ENCODE results near the gene CBR1. TPM values are rescaled to one million over a fixed set of nuclear protein-coding genes. Genes with fewer than 3 reads are reported as not detected.
A peak's percentile ranks its signal among the peaks of the same experiment; 100 is the strongest.

Gene CBR1
- total RNA-seq (10 to 100 TPM in 5 of 6 donors, 1 to 10 TPM in 1; 9.0 to 21.2 (median 13.1) TPM), polyA plus RNA-seq (10 to 100 TPM; 20.6 to 30.7 TPM)

- FAIRE-seq (no peak), DNase-seq (peak; percentile 90 to 96 (median 94)), ATAC-seq (peak; percentile 95 to 99 (median 96))
- intact Hi-C loops (cut with DNase I), result no loop called here
- H3K27me3 ChIP-seq, result no peaks in the 10 kb centered on the region
- H3K36me3 ChIP-seq, result no peaks in the 10 kb centered on the region
- no peak for TF ChIP-seq CTCF (IDR thresholded peaks at IDR 0.05)
- peak within 1 kb of the TSS; percentile 51 to 94 (median 71) for H3K4me3 ChIP-seq
- WGBS, 2 donors, result 1% methylated on average over 67 to 71 of the region's 71 CpGs
- H3K4me1 ChIP-seq, result peaks cover 0 to 9% (median 0%) of the 10 kb centered on the region in 3 donors
- no peaks in the 10 kb centered on the region for H3K9me3 ChIP-seq
- H3K27ac ChIP-seq, result peak within 1 kb of the TSS; percentile 37 to 64 (median 54)
Measured at GRCh38 chr21:36069713-36070583, at the start of gene CBR1. CBR1 (plus strand) TSS chr21:36070024; CDS start chr21:36070116, 92 bp downstream.

DNA sequence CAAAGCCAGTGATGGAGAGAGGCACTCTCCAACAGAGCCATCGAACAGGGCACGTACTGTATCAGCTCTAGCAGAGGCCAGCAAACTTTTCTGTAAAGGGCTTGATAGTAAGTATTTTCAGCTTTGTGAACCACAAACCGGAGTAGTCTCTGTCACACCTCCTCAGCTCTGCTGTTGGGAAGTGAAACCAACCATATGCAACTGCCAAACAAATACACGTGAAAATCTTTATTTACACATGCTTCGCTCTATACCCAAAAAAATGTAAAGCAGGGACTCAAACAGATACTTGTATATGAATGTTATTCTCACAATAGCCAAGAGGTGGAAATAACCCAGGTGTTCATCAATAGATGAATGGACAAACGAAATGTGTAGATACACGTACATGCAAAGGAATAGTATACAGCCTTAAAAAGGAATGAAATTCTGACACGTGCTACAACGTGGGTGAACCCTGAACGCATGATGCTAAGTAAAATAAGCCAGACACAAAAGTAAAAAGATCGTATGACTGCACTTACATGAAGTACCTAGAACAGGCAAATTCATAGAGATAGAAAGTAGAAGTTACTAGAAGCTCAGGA lies 48.5 kb upstream of the CBR1 start:
- no peaks in the 10 kb centered on the region for H3K36me3 ChIP-seq
- intact Hi-C loops (cut with DNase I), result no loop called here
- no peak for TF ChIP-seq CTCF (IDR thresholded peaks at IDR 0.05)
- 92% methylated on average over 11 of the region's 11 CpGs for WGBS, 2 donors
- H3K9me3 ChIP-seq, result no peaks in the 10 kb centered on the region
- no peak overlapping the region for H3K27ac ChIP-seq
- no peak overlapping the region for H3K4me3 ChIP-seq
- H3K27me3 ChIP-seq, result no peaks in the 10 kb centered on the region
- ATAC-seq (no peak), DNase-seq (no peak), FAIRE-seq (no peak)
- no peaks in the 10 kb centered on the region for H3K4me1 ChIP-seq

DNA sequence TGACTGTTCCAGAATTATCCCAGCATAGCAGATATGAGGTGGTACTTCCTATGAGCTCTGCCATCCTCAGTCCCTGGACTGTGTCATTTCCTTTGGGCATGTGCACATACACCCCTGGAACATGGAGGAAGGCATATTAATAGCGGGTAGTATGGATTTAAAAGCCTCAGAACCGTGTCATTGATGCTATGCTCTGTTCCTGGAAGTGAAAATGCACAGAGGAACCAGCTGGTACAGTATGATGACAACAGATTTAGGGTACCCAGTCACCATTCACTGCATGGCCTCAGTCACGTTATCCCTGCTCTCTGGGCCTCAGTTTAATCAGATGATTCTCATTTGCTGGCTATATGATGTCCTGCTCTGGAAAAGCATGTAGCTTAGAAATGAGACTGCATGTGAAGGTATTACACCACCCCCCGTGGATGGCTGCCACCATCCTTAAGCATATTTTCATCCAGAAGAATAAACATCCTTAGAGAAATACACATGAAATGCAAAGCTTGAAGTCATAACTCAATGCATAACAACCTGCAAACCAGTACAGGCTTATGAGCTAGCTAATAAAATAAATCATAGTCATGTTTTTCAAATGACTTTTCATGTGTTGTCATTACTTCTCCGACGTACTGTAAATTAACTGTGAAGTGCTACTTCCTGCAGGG lies 47.3 kb upstream of the CBR1 start:
- no peak for TF ChIP-seq CTCF (IDR thresholded peaks at IDR 0.05)
- no peak overlapping the region for H3K4me3 ChIP-seq
- no peaks in the 10 kb centered on the region for H3K27me3 ChIP-seq
- intact Hi-C loops (cut with DNase I), result no loop called here
- DNase-seq, result no peak
- no peak overlapping the region for H3K27ac ChIP-seq
- H3K4me1 ChIP-seq, result no peaks in the 10 kb centered on the region
- no peak for ATAC-seq
- H3K36me3 ChIP-seq, result no peaks in the 10 kb centered on the region
- 74 to 77% methylated on average over 6 of the region's 6 CpGs for WGBS, 2 donors
- H3K9me3 ChIP-seq, result no peaks in the 10 kb centered on the region
- FAIRE-seq, result no peak

- intact Hi-C loops (cut with DNase I), result no loop called here
- FAIRE-seq, result no peak
- ATAC-seq, result no peak
Measured at GRCh38 chr21:36023092-36023480, 46.7 kb upstream of the CBR1 start.

More at GRCh38 chr21:36023092-36023480, 46.7 kb upstream of the CBR1 start:
- H3K27ac ChIP-seq, result no peak overlapping the region
- no peaks in the 10 kb centered on the region for H3K4me1 ChIP-seq
- H3K27me3 ChIP-seq, result no peaks in the 10 kb centered on the region
- H3K9me3 ChIP-seq, result no peaks in the 10 kb centered on the region
- WGBS, 2 donors, result 60 to 70% methylated on average over 3 of the region's 3 CpGs
- H3K4me3 ChIP-seq, result no peak overlapping the region
- no peak for DNase-seq
- no peak for TF ChIP-seq CTCF (IDR thresholded peaks at IDR 0.05)
- no peaks in the 10 kb centered on the region for H3K36me3 ChIP-seq
